Measurements from ENCODE around the gene PNPLA7. TPM values are rescaled to one million over a fixed set of nuclear protein-coding genes. Genes with fewer than 3 reads are reported as not detected.
A peak's percentile ranks its signal among the peaks of the same experiment; 100 is the strongest.

Gene PNPLA7
- total and polyA plus RNA-seq, 10 donors: 5.1 to 22.7 (median 10.7) TPM

GRCh38 chr9:137435381-137435891 lies 114.8 kb downstream of the PNPLA7 start:
- Histone ChIP-seq H3K4me1 (peaks cover 0 to 37% (median 6%) of the 10 kb centered on the region in 6 donors), H3K27me3 (replicated peaks in 1 of 7) (peaks cover 0 to 83% (median 3%) of the 10 kb centered on the region in 7 donors), H3K4me3 (no peak overlapping the region), H3K27ac (peak overlapping the region in 1 of 8 donors; percentile 27), H3K36me3 (no peaks in the 10 kb centered on the region), H3K9me3 (no peaks in the 10 kb centered on the region)
- intact Hi-C loops (cut with DNase I; ENCODE audit: low total_unique reads): no loop called here
- DNase-seq: peak; percentile 70
- TF ChIP-seq POLR2A (IDR thresholded peaks at IDR 0.05): no peak
- TF ChIP-seq, protein P1, sequence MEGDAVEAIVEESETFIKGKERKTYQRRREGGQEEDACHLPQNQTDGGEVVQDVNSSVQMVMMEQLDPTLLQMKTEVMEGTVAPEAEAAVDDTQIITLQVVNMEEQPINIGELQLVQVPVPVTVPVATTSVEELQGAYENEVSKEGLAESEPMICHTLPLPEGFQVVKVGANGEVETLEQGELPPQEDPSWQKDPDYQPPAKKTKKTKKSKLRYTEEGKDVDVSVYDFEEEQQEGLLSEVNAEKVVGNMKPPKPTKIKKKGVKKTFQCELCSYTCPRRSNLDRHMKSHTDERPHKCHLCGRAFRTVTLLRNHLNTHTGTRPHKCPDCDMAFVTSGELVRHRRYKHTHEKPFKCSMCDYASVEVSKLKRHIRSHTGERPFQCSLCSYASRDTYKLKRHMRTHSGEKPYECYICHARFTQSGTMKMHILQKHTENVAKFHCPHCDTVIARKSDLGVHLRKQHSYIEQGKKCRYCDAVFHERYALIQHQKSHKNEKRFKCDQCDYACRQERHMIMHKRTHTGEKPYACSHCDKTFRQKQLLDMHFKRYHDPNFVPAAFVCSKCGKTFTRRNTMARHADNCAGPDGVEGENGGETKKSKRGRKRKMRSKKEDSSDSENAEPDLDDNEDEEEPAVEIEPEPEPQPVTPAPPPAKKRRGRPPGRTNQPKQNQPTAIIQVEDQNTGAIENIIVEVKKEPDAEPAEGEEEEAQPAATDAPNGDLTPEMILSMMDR (IDR thresholded peaks at IDR 0.05 in 8 of 11, conservative IDR thresholded peaks at IDR 0.05 in 3 of 11): no peak
- no peak for TF ChIP-seq POLR2AphosphoS5 (IDR thresholded peaks at IDR 0.05)
- 66 to 87% (median 76%) methylated on average over 9 to 20 of the region's 20 CpGs for WGBS, 5 donors

DNA sequence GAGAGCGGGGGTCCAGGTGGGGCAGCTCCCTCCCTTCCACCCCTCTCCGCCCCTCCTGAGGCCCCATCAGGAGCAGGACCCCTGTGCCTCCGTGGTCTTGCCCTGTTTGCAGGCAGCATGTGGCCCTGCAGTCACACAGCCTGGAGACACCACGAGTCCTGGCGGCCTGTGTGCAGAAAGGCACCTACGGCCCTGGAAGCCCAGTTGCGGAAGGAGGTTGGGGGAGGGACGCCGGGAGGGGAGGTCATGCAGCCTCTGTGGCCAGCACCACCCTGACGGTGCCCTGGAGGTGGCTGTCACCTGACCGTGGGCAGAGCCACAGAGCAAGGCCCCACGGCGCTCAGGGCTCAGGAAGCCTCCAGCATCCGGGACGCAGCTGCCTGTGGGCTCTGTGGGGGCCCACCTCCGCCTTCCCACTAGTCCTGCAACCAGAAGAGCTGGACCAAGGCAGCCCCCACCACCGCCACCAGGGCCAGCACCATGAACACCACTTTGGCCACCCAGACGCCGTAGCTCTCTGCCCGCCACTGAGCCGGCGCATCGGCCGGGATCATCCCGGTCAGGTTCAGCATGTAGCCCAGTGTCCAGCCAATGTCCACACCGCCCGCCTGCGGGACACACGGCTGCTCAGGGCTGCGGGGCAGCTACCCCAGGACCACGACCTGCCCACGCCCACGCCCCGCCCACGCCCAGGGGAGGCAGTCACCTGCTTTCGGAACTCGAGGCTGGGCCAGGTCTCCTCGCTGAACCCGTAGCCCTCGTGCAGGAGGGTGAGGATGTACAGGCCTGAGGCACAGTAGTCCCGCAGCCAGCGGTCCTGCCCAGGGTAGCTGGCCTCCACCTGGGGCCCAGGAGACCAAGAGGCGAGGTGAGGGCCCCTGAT lies 115.5 kb downstream of the PNPLA7 start:
- peak; percentile 76 for DNase-seq
- intact Hi-C loops (cut with DNase I; ENCODE audit: low total_unique reads): no loop called here
- TF ChIP-seq POLR2AphosphoS5 (IDR thresholded peaks at IDR 0.05) (peak in 1 of 3 donors; percentile 43), POLR2A (IDR thresholded peaks at IDR 0.05) (no peak)

DNA sequence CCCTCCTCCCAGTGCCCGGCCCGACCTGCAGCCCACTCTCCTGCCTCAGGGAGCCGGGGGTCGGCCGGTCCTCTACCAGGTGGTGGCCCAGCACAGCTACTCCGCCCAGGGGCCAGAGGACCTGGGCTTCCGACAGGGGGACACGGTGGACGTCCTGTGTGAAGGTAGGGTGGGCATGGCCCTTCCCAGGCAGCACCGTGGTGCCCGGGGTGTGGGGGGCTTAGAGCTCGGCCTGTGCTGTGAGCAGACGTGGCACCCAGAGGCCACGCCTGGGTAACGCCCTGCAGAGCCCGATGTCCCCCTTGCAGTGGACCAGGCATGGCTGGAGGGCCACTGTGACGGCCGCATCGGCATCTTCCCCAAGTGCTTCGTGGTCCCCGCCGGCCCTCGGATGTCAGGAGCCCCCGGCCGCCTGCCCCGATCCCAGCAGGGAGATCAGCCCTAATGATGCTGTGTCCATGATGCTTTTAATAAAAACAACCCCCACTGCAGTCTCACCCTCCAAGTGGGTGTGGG lies 116.2 kb downstream of the PNPLA7 start:
- Histone ChIP-seq H3K27me3 (replicated peaks in 1 of 7) (peaks cover 0 to 82% (median 3%) of the 10 kb centered on the region in 7 donors), H3K27ac (no peak overlapping the region), H3K36me3 (no peaks in the 10 kb centered on the region), H3K4me1 (peaks cover 0 to 50% (median 9%) of the 10 kb centered on the region in 6 donors), H3K4me3 (no peak overlapping the region), H3K9me3 (no peaks in the 10 kb centered on the region)
- TF ChIP-seq, protein P1 (IDR thresholded peaks at IDR 0.05 in 8 of 11, conservative IDR thresholded peaks at IDR 0.05 in 3 of 11): no peak
- intact Hi-C loops (cut with DNase I; ENCODE audit: low total_unique reads): no loop called here
- WGBS, 5 donors: 86 to 95% (median 94%) methylated on average over 4 to 26 of the region's 26 CpGs
- peak; percentile 64 for DNase-seq

More for the DNA sequence above, 115.5 kb downstream of the PNPLA7 start:
- Histone ChIP-seq H3K4me3 (no peak overlapping the region), H3K36me3 (no peaks in the 10 kb centered on the region), H3K4me1 (peaks cover 0 to 44% (median 9%) of the 10 kb centered on the region in 6 donors), H3K9me3 (no peaks in the 10 kb centered on the region), H3K27me3 (replicated peaks in 1 of 7) (peaks cover 0 to 88% (median 3%) of the 10 kb centered on the region in 7 donors), H3K27ac (no peak overlapping the region)
- 69 to 73% (median 70%) methylated on average over 23 to 43 of the region's 43 CpGs for WGBS, 5 donors

GRCh38 chr9:137433349-137433915 lies 116.8 kb downstream of the PNPLA7 start:
- TF ChIP-seq POLR2A (IDR thresholded peaks at IDR 0.05) (no peak), POLR2AphosphoS5 (IDR thresholded peaks at IDR 0.05) (no peak)
- TF ChIP-seq, protein P1 (IDR thresholded peaks at IDR 0.05 in 8 of 11, conservative IDR thresholded peaks at IDR 0.05 in 3 of 11): no peak
- intact Hi-C loops (cut with DNase I; ENCODE audit: low total_unique reads): no loop called here
- peak; percentile 73 for DNase-seq
- WGBS, 5 donors: 77 to 83% (median 81%) methylated on average over 13 to 19 of the region's 19 CpGs
- H3K36me3 ChIP-seq: no peaks in the 10 kb centered on the region
- H3K4me1 ChIP-seq: peaks cover 0 to 54% (median 9%) of the 10 kb centered on the region in 6 donors
- H3K4me3 ChIP-seq: no peak overlapping the region
- H3K27ac ChIP-seq: no peak overlapping the region
- H3K9me3 ChIP-seq: no peaks in the 10 kb centered on the region
- peaks cover 0 to 76% (median 3%) of the 10 kb centered on the region in 7 donors for H3K27me3 ChIP-seq (replicated peaks in 1 of 7)

All from spleen (tissue), 11 donors.